ENCODE results near the gene PCBP1.
"Not testable (repeated sequence)": the region's sequence is repeated elsewhere in the genome, so short reads cannot be mapped to it uniquely, and the experiment has no call there.

- TF ChIP-seq, protein P1, sequence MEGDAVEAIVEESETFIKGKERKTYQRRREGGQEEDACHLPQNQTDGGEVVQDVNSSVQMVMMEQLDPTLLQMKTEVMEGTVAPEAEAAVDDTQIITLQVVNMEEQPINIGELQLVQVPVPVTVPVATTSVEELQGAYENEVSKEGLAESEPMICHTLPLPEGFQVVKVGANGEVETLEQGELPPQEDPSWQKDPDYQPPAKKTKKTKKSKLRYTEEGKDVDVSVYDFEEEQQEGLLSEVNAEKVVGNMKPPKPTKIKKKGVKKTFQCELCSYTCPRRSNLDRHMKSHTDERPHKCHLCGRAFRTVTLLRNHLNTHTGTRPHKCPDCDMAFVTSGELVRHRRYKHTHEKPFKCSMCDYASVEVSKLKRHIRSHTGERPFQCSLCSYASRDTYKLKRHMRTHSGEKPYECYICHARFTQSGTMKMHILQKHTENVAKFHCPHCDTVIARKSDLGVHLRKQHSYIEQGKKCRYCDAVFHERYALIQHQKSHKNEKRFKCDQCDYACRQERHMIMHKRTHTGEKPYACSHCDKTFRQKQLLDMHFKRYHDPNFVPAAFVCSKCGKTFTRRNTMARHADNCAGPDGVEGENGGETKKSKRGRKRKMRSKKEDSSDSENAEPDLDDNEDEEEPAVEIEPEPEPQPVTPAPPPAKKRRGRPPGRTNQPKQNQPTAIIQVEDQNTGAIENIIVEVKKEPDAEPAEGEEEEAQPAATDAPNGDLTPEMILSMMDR (IDR thresholded peaks at IDR 0.05 in 8 of 11, conservative IDR thresholded peaks at IDR 0.05 in 3 of 11): not testable (repeated sequence)
- not testable (repeated sequence) for TF ChIP-seq POLR2A (IDR thresholded peaks at IDR 0.05)
Measured at GRCh38 chr2:70131344-70132143, 44.3 kb downstream of the PCBP1 start.
